ENCODE results near the gene NOP53.
"Not testable (repeated sequence)": the region's sequence is repeated elsewhere in the genome, so short reads cannot be mapped to it uniquely, and the experiment has no call there.

NOP53 gene

GRCh38 chr19:47776568-47776967 lies 31.2 kb downstream of the NOP53 start:
- TF ChIP-seq CTCF (IDR thresholded peaks at IDR 0.05; ENCODE audit: low read depth, low read length, missing control alignments): no peak
- H3K27ac ChIP-seq: no peak overlapping the region
- no peak for DNase-seq
- in situ Hi-C loops (cut with HindIII; ENCODE audit: low pct_ligation_motif_present, low sequenced_read_pairs): no loop called here
- H3K27me3 ChIP-seq (replicated peaks): no peaks in the 10 kb centered on the region
- no peak overlapping the region for H3K4me3 ChIP-seq (ENCODE audit: low read depth, low read length)
- peaks cover 7% of the 10 kb centered on the region for H3K36me3 ChIP-seq (replicated peaks)

GRCh38 chr19:47777245-47778048 lies 32.1 kb downstream of the NOP53 start:
- H3K4me3 ChIP-seq (ENCODE audit: low read depth, low read length): peak overlapping the region; percentile 88
- in situ Hi-C loops (cut with HindIII; ENCODE audit: low pct_ligation_motif_present, low sequenced_read_pairs); H3K27ac ChIP-seq: not testable (repeated sequence)

GRCh38 chr19:47778049-47778953 lies 33.0 kb downstream of the NOP53 start, which contains the start of gene SELENOW:
TSS of gene SELENOW (plus strand) at chr19:47778703. CDS start at chr19:47778786, 83 bp downstream.
- peak; percentile 37 for DNase-seq
- H3K27ac ChIP-seq: peak within 1 kb of the TSS; percentile 97
- TF ChIP-seq CTCF (IDR thresholded peaks at IDR 0.05; ENCODE audit: low read depth, low read length, missing control alignments): no peak
- H3K4me3 ChIP-seq (ENCODE audit: low read depth, low read length): peak within 1 kb of the TSS; percentile 88
- in situ Hi-C loops (cut with HindIII; ENCODE audit: low pct_ligation_motif_present, low sequenced_read_pairs): no loop called here
- H3K27me3 ChIP-seq (replicated peaks): no peaks in the 10 kb centered on the region
- H3K36me3 ChIP-seq (replicated peaks): peaks cover 18% of the 10 kb centered on the region

More at GRCh38 chr19:47777245-47778048, 32.1 kb downstream of the NOP53 start:
- not testable (repeated sequence) for H3K27me3 ChIP-seq (replicated peaks); DNase-seq
- H3K36me3 ChIP-seq (replicated peaks): peaks cover 11% of the 10 kb centered on the region

- no peak for DNase-seq
- H3K4me3 ChIP-seq (ENCODE audit: low read depth, low read length): peak overlapping the region; percentile 88
- in situ Hi-C loops (cut with HindIII; ENCODE audit: low pct_ligation_motif_present, low sequenced_read_pairs): no loop called here
- TF ChIP-seq CTCF (IDR thresholded peaks at IDR 0.05; ENCODE audit: low read depth, low read length, missing control alignments): no peak
- H3K27me3 ChIP-seq (replicated peaks): no peaks in the 10 kb centered on the region
- peaks cover 23% of the 10 kb centered on the region for H3K36me3 ChIP-seq (replicated peaks)
- H3K27ac ChIP-seq: no peak overlapping the region
Measured at GRCh38 chr19:47778954-47779351, 33.6 kb downstream of the NOP53 start.

- TF ChIP-seq CTCF (IDR thresholded peaks at IDR 0.05; ENCODE audit: low read depth, low read length, missing control alignments): no peak
- DNase-seq: no peak
- Histone ChIP-seq H3K27me3 (replicated peaks) (no peaks in the 10 kb centered on the region), H3K36me3 (replicated peaks) (peaks cover 30% of the 10 kb centered on the region), H3K27ac (no peak overlapping the region), H3K4me3 (ENCODE audit: low read depth, low read length) (peak overlapping the region; percentile 88)
- in situ Hi-C loops (cut with HindIII; ENCODE audit: low pct_ligation_motif_present, low sequenced_read_pairs): no loop called here
Measured at GRCh38 chr19:47779524-47780214, 34.3 kb downstream of the NOP53 start.

Data from brain microvascular endothelial cell (primary cell).